Neural crest cell (in vitro differentiated cells): Measurements from ENCODE around the gene TIE1. TPM values are rescaled to one million over a fixed set of nuclear protein-coding genes. Genes with fewer than 3 reads are reported as not detected.

Source experiments
- DNase-seq: peaks from one replicate; pipeline ENCODE4 v3.0.0; 2021; ENCODE audit warnings: low read depth, mixed read lengths, low spot score
- H3K27ac Mint-ChIP-seq: one replicate; pipeline ENCODE4 v1.8.0; 2021; ENCODE audit warnings: mild to moderate bottlenecking, mixed read lengths; ENCODE audit not compliant: unreplicated experiment
- H3K27me3 Mint-ChIP-seq: 2 replicates; pipeline ENCODE4 v1.8.0; 2021; ENCODE audit warnings: low read depth, mild to moderate bottlenecking, mixed read lengths
- H3K36me3 Mint-ChIP-seq: 2 replicates; pipeline ENCODE4 v1.8.0; 2021; ENCODE audit warnings: low read depth, mild to moderate bottlenecking, mixed read lengths
- H3K4me1 Mint-ChIP-seq: 2 replicates; pipeline ENCODE4 v1.8.0; 2021; ENCODE audit warnings: mixed read lengths
- H3K4me3 Mint-ChIP-seq: one replicate; pipeline ENCODE4 v1.8.0; 2021; ENCODE audit warnings: mild to moderate bottlenecking, mixed read lengths
- H3K9me3 Mint-ChIP-seq: 2 replicates; pipeline ENCODE4 v1.8.0; 2021; ENCODE audit warnings: mixed read lengths
- CTCF ChIP-seq: fragments of 200-600 bp; sonication (generic); conservative IDR thresholded peaks from 2 replicates; pipeline ENCODE4 v1.5.0; 2021; ENCODE audit warnings: antibody characterized with exemption, mild to moderate bottlenecking
- total RNA-seq: library from RNA; stranded (reverse); gene quantifications from 2 replicates; pipeline ENCODE4 v1.2.1, GENCODE V29; 2021

TIE1 gene
- total RNA-seq, 1 donor from 2014 or later: 2.2 TPM

DNA sequence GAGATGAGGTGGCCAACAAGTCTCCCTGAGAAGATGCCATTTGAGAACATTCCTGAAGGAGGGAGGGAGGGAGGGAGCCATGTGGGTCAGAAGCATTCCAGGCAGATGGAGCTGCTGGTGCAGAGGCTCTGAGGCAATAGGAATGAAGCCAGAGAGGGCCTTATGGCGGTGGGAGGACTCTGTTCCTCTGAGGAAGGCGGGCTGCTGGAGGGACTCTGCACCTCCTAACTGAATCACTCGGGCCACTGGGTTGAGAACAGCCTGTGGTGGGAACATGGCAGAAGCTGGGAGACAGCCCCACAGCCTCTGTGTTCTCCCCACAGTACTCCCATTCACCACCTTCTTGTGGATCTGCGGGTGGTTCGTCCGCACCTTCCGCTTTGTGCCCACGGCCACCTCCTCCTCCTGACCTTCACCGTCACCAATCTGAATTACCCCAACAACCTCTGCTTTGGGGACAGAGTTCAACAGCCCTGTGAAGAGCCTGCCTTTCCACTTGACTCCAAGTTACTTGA, 33.4 kb upstream of the TIE1 start:
- Mint-ChIP-seq H3K27me3 (peaks cover 18% of the 10 kb centered on the region), H3K4me3 (no peak overlapping the region), H3K27ac (no peak overlapping the region), H3K9me3 (peaks cover 16% of the 10 kb centered on the region), H3K36me3 (peaks cover 10% of the 10 kb centered on the region), H3K4me1 (peaks cover 11% of the 10 kb centered on the region)
- TF ChIP-seq CTCF: no peak
- no peak for DNase-seq

- H3K36me3 Mint-ChIP-seq: peaks cover 6% of the 10 kb centered on the region
- peaks cover 18% of the 10 kb centered on the region for H3K27me3 Mint-ChIP-seq
- no peak overlapping the region for H3K27ac Mint-ChIP-seq
- peaks cover 11% of the 10 kb centered on the region for H3K4me1 Mint-ChIP-seq
- peaks cover 11% of the 10 kb centered on the region for H3K9me3 Mint-ChIP-seq
- no peak for TF ChIP-seq CTCF
- no peak overlapping the region for H3K4me3 Mint-ChIP-seq
- no peak for DNase-seq
Measured at GRCh38 chr1:43267818-43268425, 32.9 kb upstream of the TIE1 start.

DNA sequence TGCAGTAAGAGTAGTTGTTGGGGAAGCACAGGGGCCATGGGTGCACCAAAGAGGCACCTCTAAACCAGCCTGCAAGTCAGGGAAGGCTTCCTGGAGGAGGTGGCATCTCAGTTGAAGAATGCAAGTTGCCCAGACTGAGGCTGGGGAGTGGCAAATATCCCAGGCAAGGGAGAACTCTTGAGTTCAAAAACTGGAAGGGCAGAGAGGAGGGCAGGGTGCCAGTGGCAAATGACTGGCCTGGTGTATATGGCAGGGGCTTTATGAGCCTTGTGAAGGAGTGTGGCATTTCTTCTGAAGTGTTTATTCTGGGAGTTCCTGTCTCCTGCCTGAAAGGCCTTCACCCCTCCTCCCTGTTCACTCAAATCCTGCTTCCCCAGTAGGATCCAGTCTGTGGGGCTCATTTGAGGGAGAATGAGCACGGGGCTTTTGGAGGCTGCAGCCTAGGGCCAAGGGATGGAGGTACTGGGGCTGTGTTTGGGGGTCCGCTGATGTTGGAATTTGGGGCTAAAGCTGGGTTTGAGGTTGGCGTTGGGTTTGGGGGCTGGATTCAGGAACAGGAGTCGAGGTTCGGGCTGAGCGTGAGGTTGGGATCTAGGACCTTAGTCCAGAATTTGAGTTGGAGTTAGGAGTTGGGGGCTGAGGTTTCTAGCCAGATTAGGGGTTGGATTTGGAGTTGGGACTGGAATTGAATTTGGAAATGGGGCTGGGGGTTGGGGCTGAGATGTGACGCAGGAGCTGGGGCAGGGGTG, 31.0 kb upstream of the TIE1 start, which contains the start of gene TMEM125:
Gene TMEM125, plus strand, starts transcription at position 357 of the 749 bp plus-strand sequence. CDS start 2,740 bp downstream, outside the sequence.
- H3K4me3 Mint-ChIP-seq: peak within 1 kb of the TSS; percentile 31
- H3K4me1 Mint-ChIP-seq: peaks cover 11% of the 10 kb centered on the region
- DNase-seq: no peak
- peak within 1 kb of the TSS; percentile 84 for H3K27ac Mint-ChIP-seq
- no peaks in the 10 kb centered on the region for H3K36me3 Mint-ChIP-seq
- peaks cover 5% of the 10 kb centered on the region for H3K9me3 Mint-ChIP-seq
- peaks cover 18% of the 10 kb centered on the region for H3K27me3 Mint-ChIP-seq
- no peak for TF ChIP-seq CTCF

DNA sequence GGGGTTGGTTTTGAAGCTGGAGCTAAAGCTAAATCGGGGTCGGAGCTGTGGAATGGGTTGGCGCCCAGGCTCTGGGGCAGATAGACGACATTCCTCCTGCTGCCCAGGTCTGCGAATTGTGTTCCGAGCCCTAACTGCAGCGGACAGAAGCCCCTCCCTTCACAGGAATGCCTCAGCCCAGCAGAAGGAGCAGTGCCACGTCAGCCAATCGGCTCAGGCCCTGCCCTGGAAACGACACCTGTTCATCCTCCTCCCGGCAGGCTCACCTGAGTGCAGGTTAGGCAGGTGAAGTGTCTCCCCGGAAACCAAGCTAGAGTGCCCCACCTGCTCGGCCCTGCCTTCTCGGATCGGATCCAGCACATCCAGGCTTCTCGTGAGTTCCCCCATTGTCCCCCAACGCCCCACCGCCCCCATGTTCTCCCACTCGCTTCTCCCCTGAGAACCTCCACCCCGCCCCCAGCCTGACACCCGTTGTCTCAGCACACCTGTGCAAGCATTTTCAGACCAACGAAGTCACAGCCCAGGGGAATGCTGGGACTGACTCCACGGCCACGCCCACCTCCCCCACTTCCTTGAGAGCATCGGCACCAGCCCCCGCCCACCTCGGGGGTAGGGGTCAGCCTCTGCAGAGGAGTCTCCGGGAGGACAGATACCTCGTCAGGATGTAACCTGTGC, 30.2 kb upstream of the TIE1 start:
- Mint-ChIP-seq H3K9me3 (peaks cover 5% of the 10 kb centered on the region), H3K27me3 (peaks cover 20% of the 10 kb centered on the region), H3K4me3 (peak overlapping the region; percentile 31), H3K4me1 (peaks cover 11% of the 10 kb centered on the region), H3K27ac (no peak overlapping the region), H3K36me3 (no peaks in the 10 kb centered on the region)
- DNase-seq: no peak
- no peak for TF ChIP-seq CTCF

- Mint-ChIP-seq H3K27me3 (peaks cover 20% of the 10 kb centered on the region), H3K36me3 (no peaks in the 10 kb centered on the region), H3K27ac (no peak overlapping the region), H3K4me1 (peaks cover 11% of the 10 kb centered on the region), H3K9me3 (no peaks in the 10 kb centered on the region), H3K4me3 (no peak overlapping the region)
- TF ChIP-seq CTCF: no peak
- DNase-seq: no peak
Measured at GRCh38 chr1:43271186-43272118, 29.3 kb upstream of the TIE1 start.
